Activated CD4-positive, alpha-beta T cell treated with anti-CD3 and anti-CD28 coated beads, Interleukin-10, Interleukin-2, amounts not matched to agents 100 ng/mL and 50 ng/mL, durations not matched to agents 16 hours and 8 hours (primary cell): ENCODE data around the gene BRME1.

ENCODE experiments used
- DNase-seq: peaks from one replicate; pipeline ENCODE4 v3.0.0-alpha.2; 2020

The BRME1 gene

DNA sequence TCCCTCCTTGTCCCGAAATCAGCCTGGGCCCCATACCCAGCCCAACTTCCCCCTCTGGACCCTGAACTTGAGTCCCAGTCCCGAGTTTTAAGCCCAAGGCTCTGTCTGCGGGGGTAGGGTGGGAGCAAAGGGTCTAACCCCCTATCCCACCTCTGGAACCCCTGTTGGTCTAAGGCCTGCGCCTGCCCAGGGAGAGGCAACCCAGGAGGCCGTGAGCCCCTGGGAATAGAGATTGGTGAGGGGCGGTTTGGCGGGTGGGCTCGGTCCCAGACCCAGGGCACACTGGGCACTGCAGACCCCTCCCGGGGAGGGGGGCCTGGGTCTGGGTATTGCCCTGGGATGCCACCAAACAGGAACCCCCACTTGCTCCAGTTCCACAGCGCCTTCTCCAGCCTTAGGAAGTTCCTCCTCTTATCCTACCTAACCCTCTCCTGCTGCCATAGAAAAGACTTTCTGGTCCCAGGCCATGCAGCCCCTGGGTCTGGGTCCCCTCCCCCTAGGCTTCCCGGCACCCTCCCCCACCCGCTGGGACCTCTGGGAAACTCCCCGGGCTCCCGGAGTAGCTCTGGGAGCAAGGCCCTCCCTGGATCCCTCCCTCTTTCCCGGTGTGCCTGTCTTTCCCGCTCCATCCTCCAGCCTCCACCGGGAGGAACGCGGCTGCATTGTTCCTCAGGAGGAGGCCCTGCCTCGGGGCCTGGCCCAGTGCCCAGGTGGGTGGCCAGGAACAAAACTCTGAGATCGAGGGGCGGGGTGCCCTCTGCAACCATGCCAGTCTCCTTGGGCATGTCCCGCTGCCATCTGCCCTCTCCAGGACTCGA lies 62.6 kb downstream of the BRME1 start:
- DNase-seq, result no peak

DNA sequence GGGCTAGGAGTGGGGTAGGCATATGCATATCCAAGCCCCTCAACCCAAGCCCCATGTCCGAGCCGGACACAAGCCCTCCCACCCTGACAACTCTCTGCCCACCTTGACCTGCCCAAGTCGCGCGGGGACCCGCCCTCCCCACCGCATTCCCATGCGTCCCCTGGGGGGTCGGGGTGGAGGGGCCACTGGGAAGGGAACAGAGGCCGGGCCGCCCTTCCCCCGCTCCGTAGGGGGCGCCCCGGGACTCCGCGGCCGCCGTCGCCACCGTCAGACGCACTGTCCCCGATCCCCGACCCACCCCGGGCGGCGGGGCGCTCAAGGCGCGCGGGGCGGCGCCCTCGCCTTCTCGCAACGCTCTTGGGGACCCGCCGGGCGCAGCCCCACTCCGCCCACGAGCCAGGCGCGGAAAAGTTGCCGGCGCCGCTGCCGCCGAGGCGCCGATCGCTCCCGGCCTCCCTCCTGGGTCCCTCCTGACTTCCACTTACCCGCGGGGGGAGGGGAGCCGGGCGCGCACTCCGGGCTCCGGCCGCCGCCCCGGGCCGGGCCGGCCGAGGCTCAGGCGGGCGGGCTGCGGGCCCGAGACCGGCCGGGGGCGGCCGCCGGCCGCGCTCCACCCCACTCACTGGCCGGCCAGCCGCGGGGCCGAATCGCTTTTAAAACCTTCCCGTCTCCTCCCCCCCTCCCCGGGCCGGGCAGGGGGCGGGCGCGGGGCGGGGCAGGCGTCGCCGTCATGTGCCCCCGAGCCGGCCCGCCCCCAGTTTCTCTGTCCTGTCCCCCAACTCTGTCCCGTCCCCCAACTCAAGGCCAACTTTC lies 63.4 kb downstream of the BRME1 start:
- peak; percentile 81 for DNase-seq

DNA sequence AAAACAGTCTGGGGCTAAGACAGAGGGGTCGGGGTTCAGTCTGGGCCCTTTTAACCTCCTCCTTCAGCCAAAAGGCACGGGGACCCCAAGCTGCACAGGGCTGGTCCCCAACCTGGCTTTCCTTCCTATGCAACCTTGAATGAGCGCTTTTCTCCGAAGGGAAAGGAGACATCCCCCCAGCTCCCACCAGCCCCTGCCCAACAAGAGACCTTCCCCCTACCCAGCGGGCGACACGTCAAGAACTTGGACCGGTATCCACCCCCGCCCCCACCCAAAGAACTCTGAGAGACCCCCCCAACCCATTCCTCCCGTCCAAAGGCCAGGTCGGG lies 64.0 kb downstream of the BRME1 start:
- no peak for DNase-seq

DNA sequence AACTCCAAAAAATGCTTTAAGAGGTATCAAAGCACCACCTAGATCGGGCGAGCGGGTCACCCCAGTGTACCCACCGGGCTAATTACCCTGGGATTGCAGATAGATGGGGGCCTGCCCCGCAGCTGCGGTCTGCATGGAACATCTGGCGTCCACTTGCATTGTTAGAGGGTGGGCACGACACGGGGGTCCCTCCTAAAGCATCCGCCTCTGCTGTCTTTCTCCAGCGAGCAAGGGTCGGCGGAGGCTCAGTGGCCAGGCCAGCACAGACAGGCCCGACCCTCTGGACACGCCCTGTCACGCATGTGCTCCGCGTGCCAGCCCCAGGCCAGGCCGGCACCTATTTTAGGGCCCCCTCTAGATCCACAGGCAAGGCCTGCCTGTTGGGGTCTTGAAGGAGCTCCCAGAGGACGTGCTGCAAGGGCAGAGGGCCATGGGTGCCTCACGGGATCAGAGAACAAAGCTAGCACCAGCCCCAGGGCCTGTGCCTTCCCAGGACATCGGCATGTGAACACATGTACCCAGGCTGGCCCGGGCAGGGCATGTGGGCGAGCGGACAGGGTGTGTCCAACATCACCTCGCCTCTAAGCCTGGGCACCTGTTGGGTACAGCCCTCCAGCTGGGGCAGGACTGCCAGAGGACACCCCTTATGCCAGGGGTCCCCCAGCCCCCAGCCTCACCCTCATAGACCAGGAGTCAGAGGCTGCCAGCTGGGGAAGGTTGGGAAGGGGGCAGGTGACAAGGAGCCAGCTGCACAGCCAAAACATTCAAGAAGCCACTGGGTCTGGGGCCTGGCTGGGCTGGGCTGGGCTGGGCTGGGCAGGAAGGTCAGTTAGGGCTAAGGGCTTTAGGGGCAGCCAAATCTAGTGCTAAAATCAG lies 64.6 kb downstream of the BRME1 start:
- no peak for DNase-seq

DNA sequence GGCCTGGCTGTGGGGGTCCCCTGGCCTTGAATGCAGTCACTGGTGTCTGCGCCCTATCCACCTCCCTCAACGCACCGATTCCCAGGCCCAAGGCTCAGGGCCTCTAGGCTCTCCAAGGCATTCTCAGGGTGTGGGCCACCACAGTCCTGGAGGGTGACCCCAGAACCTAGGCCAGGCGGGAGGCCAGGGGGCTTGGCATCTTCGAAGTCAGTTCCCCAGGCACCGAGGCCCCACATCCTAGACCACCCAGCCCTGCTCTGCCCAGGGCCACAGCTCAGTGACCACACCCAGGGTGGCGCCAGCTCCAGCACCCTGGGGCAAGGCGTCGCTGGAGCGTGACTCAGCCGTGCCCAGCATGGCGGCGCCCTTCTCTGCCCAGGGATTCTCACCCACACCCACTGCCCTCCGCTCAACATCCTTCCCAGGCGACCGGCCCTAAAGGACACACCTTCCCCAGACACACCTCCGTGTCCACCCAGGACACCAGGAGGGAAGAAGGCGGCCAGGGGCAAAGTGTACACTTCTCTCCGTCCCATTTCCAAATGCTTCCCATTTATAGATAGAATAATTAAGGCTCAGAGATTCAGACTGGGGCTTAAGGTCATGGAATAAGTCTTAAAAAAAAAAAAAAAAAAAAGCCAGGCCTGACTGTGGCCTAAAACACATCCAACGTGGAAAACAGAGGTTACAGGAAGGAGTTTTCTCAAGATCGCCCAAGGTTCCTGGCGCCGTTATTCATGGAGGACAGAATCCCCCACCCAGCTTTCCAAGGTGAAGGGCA lies 65.4 kb downstream of the BRME1 start:
- DNase-seq, result peak; percentile 69

DNA sequence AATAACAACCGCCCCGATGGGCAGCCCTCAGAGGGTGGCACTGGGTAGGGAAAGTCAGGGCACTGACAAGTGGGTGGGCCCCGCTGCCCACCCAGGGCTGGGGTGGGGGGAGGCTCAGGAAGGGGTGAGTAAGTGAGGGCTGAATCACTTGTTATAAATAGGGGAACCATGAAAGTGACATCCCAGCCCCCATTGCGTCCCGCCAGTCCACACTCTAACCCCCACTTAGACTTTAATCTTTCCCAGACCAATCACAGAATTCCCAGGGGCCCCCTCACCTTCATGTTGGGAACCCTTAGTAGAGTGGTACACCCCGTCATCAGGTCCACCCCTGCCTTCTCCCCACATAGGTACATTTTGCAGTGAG lies 66.0 kb downstream of the BRME1 start:
- DNase-seq, result no peak

DNA sequence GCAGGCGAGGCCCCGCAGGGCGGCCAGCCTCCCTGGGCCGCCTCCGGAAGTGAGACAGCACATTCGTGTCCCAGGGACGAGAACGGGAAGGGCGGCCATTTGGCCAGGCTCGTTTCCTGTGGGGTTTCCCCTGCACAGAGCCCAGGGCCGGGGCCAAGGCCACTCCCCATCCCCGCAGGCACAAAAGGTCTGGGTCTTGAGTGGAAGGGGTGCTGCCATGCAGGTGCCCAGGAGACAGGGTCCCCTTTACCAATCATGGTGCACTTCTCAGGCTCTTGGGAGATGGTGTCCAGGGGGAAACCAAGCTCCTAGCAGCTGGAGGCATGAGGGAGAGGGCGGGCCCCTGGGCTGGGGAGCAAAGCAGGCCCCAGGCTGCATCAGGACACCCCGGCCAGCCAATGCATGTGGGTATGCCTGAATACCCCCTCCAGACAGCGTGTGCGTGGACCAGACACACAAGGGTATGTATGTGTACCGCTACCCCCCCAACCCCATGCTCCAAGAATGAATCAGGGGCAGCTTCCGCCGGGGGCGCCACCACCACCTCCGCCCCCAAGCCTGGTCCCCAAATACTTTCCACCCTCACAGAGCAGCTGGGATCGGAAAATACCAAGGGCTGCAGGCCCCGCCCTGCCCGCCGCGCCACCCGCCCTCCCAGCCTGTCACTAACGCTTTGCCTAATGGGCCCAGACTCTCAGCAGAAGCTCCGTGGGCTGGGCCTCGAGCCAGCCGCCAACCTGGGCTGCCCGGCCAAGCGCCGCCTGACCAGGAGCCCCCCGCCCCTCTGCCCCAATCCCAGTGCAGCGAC lies 66.6 kb downstream of the BRME1 start:
- DNase-seq, result peak; percentile 94

DNA sequence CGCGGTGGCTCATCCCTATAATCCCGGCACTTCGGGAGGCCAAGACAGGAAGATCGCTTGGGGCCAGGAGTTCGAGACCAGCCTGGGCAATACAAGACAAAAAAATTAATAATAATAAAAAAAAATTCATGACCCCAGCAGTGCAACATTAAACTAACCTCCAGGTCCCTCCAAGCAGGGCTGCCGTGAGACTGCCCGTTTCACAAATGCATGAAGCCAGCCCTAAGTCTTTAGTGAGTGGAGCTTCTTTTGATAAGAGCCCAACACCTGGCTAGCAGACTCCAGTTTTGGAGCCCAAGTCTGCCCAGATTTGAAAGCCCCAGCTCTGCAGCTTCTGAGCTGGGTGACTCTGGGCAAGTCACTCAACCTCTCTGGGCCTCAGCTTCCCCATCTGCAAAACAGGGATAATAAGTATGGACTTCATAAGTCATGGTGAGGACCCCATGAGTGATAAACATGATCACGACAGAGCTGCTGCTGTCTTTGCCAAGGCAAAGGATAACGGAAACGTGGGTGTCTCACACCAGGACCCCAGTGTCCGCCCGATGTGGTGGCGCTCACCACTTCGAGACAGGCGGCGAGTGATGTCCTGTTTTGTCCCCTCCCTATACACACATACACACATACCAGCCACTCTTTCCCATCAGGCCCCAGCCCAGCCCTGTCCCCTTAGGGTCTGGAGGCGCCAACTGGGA lies 67.3 kb downstream of the BRME1 start:
- DNase-seq, result no peak

DNA sequence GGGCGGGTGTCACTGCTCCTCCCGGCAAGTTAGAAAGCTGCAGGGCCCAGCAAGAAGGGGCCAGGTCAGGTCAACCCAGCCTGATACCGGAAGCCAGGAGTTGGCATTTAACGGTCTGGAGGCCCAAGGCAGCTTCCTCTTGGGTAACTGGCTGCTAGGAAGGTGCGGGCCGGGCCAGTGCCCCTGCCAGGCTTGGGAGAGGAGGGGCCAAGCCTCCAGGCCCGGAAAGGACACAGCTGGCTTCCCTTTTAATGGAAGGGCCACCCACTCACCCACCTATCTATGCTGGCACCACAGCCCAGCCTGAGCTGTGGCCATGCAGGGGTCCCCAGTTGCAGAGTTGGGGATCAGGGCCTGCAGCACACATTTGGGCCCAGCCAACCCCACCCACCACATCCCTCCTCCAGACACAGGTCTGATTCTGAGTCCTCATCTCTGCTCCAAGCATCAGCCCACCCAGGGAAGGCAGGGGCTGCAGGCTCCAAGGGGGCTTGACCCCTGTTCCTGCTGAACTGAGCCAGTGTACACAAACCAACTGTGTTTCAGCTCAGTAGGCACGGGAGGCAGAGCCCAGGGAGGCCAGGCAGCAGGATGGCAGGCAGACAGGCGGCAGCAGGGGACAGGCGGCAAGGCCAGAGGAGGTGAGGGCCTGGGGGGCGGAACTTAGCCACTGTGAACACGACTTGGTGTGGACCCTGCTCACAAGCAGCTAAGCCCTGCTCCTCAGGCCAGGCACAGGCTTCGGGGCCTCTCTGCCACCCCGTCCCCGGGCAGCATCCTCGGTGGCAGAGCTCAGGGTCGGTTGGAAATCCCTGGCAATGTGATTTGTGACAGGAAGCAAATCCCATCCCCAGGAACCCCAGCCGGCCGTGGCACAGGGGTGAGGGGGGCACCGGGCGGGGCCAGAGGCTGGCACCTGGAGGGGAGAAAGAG lies 69.9 kb downstream of the BRME1 start:
- DNase-seq, result no peak

DNA sequence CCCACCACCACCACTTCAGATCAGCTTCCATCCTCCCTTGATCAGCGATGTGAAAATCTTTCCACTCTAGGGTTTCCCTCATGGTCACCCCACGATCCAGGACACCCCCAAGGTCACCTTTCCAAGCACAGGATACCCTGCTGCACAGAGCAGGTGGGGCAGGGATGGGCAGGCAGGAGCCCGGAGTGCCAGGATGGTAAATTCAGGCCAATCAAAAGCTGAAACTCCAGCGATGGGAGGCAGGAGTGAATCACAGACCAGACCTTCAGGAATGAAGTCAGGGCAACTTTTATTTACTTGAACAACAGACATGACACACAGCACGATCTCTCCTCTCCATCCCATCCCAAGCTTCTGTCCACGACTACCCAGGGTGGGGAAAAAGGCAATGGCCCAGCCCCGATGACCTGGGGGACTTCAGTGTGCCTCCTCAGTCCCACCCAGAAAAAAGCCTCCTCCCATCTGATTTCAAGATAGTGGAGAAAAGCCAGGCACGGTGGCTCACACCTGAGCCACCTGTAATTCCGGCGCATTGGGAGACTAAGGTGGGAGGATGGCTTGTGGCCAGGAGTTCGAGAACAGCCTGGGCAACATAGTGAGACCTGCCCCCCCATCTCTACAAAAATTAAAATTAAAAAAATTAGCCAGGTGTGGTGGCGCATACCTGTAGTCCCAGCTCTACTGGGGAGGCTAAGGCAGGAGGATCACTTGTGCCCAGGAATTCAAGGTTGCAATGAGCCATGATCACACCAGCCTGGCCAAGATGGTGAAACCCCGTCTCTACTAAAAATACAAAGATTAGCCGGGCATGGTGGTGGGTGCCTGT lies 71.5 kb downstream of the BRME1 start:
- DNase-seq, result no peak

DNA sequence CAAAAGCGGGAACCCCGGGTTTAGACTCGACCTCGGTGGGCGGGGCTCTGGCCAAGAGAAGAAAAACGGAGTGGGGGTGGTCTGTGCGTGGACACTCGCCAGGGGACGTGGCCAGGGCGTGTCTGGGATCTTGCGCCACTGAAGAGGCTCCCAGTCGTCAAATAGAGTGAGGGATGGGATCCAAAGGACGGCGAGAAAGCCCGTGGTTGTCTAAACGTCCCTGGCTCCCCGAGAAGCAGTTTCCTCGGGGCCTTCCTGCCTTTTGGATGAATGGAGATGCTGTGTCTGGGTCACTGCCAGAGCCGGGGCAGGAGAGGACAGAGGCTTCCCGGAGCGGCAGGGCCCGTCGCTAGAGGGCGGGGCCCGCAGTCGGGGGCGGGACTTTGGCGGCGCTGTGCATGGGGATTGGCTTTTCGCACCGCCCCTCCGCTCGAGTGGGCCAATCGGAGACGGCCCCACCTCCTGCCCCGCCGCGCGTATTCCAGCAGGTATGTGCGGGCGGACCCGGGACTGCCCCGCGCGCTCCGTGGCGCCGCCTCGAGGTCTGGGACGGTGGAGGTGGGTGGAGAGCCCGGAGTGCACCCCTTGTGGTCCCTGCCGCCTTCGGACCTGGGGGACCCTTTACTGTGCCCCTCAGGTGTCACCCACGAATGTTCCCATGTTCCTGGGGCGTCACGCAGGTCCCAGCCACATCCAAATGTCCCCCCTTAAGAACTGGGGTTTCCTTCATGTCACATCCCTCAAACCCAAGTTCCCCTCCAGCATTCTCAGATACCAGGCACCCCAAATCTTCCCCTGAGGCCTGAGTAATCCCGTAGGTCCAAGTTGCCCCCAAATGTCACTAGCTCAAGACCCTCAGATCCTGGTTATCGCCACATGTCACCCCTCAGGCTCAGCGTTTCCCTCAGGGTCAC lies 72.3 kb downstream of the BRME1 start:
- peak; percentile 94 for DNase-seq
